Stimulated activated CD8-positive, alpha-beta memory T cell treated with anti-CD3 and anti-CD28 coated beads, Interleukin-15, amount 100 ng/mL, for 4 hours (primary cell): ENCODE measurements around the gene DONSON.
"Not testable (repeated sequence)": the region's sequence is repeated elsewhere in the genome, so short reads cannot be mapped to it uniquely, and the experiment has no call there.

Experiments
- DNase-seq, 2 donors: peaks; one replicate each; pipeline ENCODE4 v3.0.0-alpha.2; 2020; ENCODE audit warnings: low read depth in 2 of 2

Gene DONSON

GRCh38 chr21:33588485-33589335 lies at the start of gene DONSON:
Gene DONSON (minus strand): TSS chr21:33588684. CDS start chr21:33588641, 43 bp downstream.
- peak; percentile 66 to 78 for DNase-seq

- no peak for DNase-seq
These were observed 45.8 kb upstream of the DONSON start for GRCh38 chr21:33634254-33634653.

- DNase-seq = not testable (repeated sequence)
These were observed 37.7 kb upstream of the DONSON start for GRCh38 chr21:33626151-33626550.

GRCh38 chr21:33622253-33622652 lies 33.8 kb upstream of the DONSON start:
- DNase-seq = no peak

- no peak for DNase-seq
These were observed 31.2 kb upstream of the DONSON start for GRCh38 chr21:33619726-33620125.

GRCh38 chr21:33618407-33618806 lies 29.9 kb upstream of the DONSON start:
- no peak for DNase-seq

- not testable (repeated sequence) for DNase-seq
These were observed 29.1 kb upstream of the DONSON start for GRCh38 chr21:33617565-33617964.

GRCh38 chr21:33611006-33611744 lies 22.7 kb upstream of the DONSON start:
- no peak for DNase-seq

GRCh38 chr21:33608559-33608958 lies 20.1 kb upstream of the DONSON start:
- no peak for DNase-seq

- DNase-seq = no peak
These were observed 9.6 kb upstream of the DONSON start for GRCh38 chr21:33598051-33598450.

GRCh38 chr21:33587792-33588484 lies 546 bp downstream of the DONSON start:
- DNase-seq = no peak

- DNase-seq = no peak
These were observed 1.6 kb downstream of the DONSON start for GRCh38 chr21:33586927-33587326.

GRCh38 chr21:33584455-33584854 lies 4.0 kb downstream of the DONSON start:
- DNase-seq = no peak

GRCh38 chr21:33578959-33579542 lies 9.4 kb downstream of the DONSON start:
- DNase-seq = no peak

GRCh38 chr21:33578214-33578613 lies 10.3 kb downstream of the DONSON start:
- no peak for DNase-seq

- DNase-seq = not testable (repeated sequence)
These were observed 11.7 kb downstream of the DONSON start for GRCh38 chr21:33576741-33577141.

- no peak for DNase-seq
These were observed 16.1 kb downstream of the DONSON start for GRCh38 chr21:33572350-33572749.

- DNase-seq = no peak
These were observed 18.5 kb downstream of the DONSON start for GRCh38 chr21:33569991-33570390.

GRCh38 chr21:33568448-33568847 lies 20.0 kb downstream of the DONSON start:
- no peak for DNase-seq

- no peak for DNase-seq
These were observed 20.6 kb downstream of the DONSON start for GRCh38 chr21:33567914-33568313.

- DNase-seq = no peak
These were observed 22.0 kb downstream of the DONSON start for GRCh38 chr21:33566514-33566913.

GRCh38 chr21:33562389-33562788 lies 26.1 kb downstream of the DONSON start:
- DNase-seq = no peak
